WTC11 (cell line): ENCODE results near the gene ISL2. TPM values are rescaled to one million over a fixed set of nuclear protein-coding genes. Genes with fewer than 3 reads are reported as not detected.

ENCODE experiments used
- CBFB ChIP-seq: sonication (generic); formaldehyde crosslinking; IDR thresholded peaks from 2 replicates; pipeline ENCODE4 v1.8.1; 2022; ENCODE audit warnings: mild to moderate bottlenecking, low read depth, missing genetic modification reagents
- ELF4 ChIP-seq: sonication (generic); formaldehyde crosslinking; IDR thresholded peaks from 2 replicates; pipeline ENCODE4 v1.8.1; 2022; ENCODE audit warnings: low read depth, mild to moderate bottlenecking, moderate library complexity, missing genetic modification reagents
- EMX1 ChIP-seq: fragments of 250-450 bp; sonication (Bioruptor Pico); IDR thresholded peaks from 2 replicates; pipeline ENCODE4 v1.8.0; 2021; ENCODE audit warnings: mild to moderate bottlenecking
- ETV6 ChIP-seq: sonication (generic); formaldehyde crosslinking; IDR thresholded peaks from 2 replicates; pipeline ENCODE4 v1.8.1; 2022; ENCODE audit warnings: mild to moderate bottlenecking, missing genetic modification reagents
- FOXJ3 ChIP-seq: sonication (generic); formaldehyde crosslinking; IDR thresholded peaks from 2 replicates; pipeline ENCODE4 v1.9.0; 2021; ENCODE audit warnings: missing genetic modification reagents, mild to moderate bottlenecking, borderline replicate concordance
- FOXK1 ChIP-seq: sonication (generic); formaldehyde crosslinking; IDR thresholded peaks from 2 replicates; pipeline ENCODE4 v1.8.0; 2022; ENCODE audit warnings: mild to moderate bottlenecking, moderate library complexity, missing genetic modification reagents
- GABPB1 ChIP-seq: sonication (generic); formaldehyde crosslinking; IDR thresholded peaks from 2 replicates; pipeline ENCODE4 v1.8.1; 2023; ENCODE audit warnings: mild to moderate bottlenecking, missing genetic modification reagents
- HMGA2 ChIP-seq: fragments of 250-450 bp; sonication (Bioruptor Pico); IDR thresholded peaks from 2 replicates; pipeline ENCODE4 v1.4.0; 2021; ENCODE audit warnings: mild to moderate bottlenecking, moderate library complexity
- NFE2L1 ChIP-seq: sonication (generic); formaldehyde crosslinking; IDR thresholded peaks from 2 replicates; pipeline ENCODE4 v1.8.1; 2023; ENCODE audit warnings: missing genetic modification reagents
- NFYB ChIP-seq: sonication (generic); formaldehyde crosslinking; conservative IDR thresholded peaks from 2 replicates; pipeline ENCODE4 v1.8.0; 2022; ENCODE audit warnings: low read depth, missing genetic modification reagents
- NR1H2 ChIP-seq: sonication (generic); formaldehyde crosslinking; IDR thresholded peaks from 2 replicates; pipeline ENCODE4 v1.9.0; 2021; ENCODE audit warnings: mild to moderate bottlenecking, moderate library complexity, missing genetic modification reagents
- RELA ChIP-seq: sonication (generic); formaldehyde crosslinking; IDR thresholded peaks from 2 replicates; pipeline ENCODE4 v1.8.1; 2022; ENCODE audit warnings: missing genetic modification reagents, mild to moderate bottlenecking, borderline replicate concordance
- SOX15 ChIP-seq: fragments of 250-450 bp; sonication (Bioruptor Pico); IDR thresholded peaks from 2 replicates; pipeline ENCODE4 v1.9.0; 2021; ENCODE audit warnings: mild to moderate bottlenecking
- SP1 ChIP-seq: sonication (generic); formaldehyde crosslinking; conservative IDR thresholded peaks from 2 replicates; pipeline ENCODE4 v1.8.1; 2022; ENCODE audit warnings: missing genetic modification reagents
- ZNF138 ChIP-seq: sonication (generic); formaldehyde crosslinking; conservative IDR thresholded peaks from 2 replicates; pipeline ENCODE4 v1.8.1; 2022; ENCODE audit warnings: mild to moderate bottlenecking, moderate library complexity, missing genetic modification reagents
- ZNF232 ChIP-seq: sonication (generic); formaldehyde crosslinking; IDR thresholded peaks from 2 replicates; pipeline ENCODE4 v1.8.0; 2022; ENCODE audit warnings: mild to moderate bottlenecking, missing genetic modification reagents
- ZNF317 ChIP-seq: sonication (generic); formaldehyde crosslinking; IDR thresholded peaks from 2 replicates; pipeline ENCODE4 v1.8.1; 2023; ENCODE audit warnings: low read depth, mild to moderate bottlenecking, moderate library complexity, missing genetic modification reagents, borderline replicate concordance
- ZNF396 ChIP-seq: fragments of 250-450 bp; sonication (Bioruptor Pico); IDR thresholded peaks from 2 replicates; pipeline ENCODE4 v1.8.0; 2021; ENCODE audit warnings: mild to moderate bottlenecking, moderate library complexity, borderline replicate concordance
- ZNF423 ChIP-seq: fragments of 250-450 bp; sonication (Bioruptor Pico); IDR thresholded peaks from 2 replicates; pipeline ENCODE4 v2.1.2; 2022; ENCODE audit warnings: mild to moderate bottlenecking, moderate library complexity
- total RNA-seq: library from RNA; stranded (reverse); gene quantifications from 3 replicates; pipeline ENCODE4 v1.2.3, GENCODE V29; 2021
- TF ChIP-seq, protein P1 (sequence below): sonication (generic); formaldehyde crosslinking; IDR thresholded peaks from 2 replicates; pipeline ENCODE4 v1.8.0; 2022; ENCODE audit warnings: missing genetic modification reagents
- TF ChIP-seq, protein P2 (sequence below): sonication (generic); formaldehyde crosslinking; IDR thresholded peaks from 2 replicates; pipeline ENCODE4 v1.8.1; 2023; ENCODE audit warnings: mild to moderate bottlenecking, missing genetic modification reagents
- TF ChIP-seq, protein P3 (sequence below): sonication (generic); formaldehyde crosslinking; IDR thresholded peaks from 2 replicates; pipeline ENCODE4 v1.8.1; 2023; ENCODE audit warnings: mild to moderate bottlenecking, missing genetic modification reagents
- TF ChIP-seq, protein P4 (sequence below): fragments of 200-600 bp; IDR thresholded peaks from 2 replicates; pipeline ENCODE4 v1.8.0; 2022; ENCODE audit warnings: antibody characterized with exemption
- TF ChIP-seq, protein P5 (sequence below): sonication (generic); formaldehyde crosslinking; IDR thresholded peaks from 2 replicates; pipeline ENCODE4 v1.8.1; 2023; ENCODE audit warnings: mild to moderate bottlenecking, missing genetic modification reagents, borderline replicate concordance
- TF ChIP-seq, protein P6 (sequence below): sonication (generic); formaldehyde crosslinking; IDR thresholded peaks from 2 replicates; pipeline ENCODE4 v1.8.0; 2022; ENCODE audit warnings: mild to moderate bottlenecking, missing genetic modification reagents

Gene ISL2
- total RNA-seq, 1 experiment from 2014 or later: 0.24 TPM

DNA sequence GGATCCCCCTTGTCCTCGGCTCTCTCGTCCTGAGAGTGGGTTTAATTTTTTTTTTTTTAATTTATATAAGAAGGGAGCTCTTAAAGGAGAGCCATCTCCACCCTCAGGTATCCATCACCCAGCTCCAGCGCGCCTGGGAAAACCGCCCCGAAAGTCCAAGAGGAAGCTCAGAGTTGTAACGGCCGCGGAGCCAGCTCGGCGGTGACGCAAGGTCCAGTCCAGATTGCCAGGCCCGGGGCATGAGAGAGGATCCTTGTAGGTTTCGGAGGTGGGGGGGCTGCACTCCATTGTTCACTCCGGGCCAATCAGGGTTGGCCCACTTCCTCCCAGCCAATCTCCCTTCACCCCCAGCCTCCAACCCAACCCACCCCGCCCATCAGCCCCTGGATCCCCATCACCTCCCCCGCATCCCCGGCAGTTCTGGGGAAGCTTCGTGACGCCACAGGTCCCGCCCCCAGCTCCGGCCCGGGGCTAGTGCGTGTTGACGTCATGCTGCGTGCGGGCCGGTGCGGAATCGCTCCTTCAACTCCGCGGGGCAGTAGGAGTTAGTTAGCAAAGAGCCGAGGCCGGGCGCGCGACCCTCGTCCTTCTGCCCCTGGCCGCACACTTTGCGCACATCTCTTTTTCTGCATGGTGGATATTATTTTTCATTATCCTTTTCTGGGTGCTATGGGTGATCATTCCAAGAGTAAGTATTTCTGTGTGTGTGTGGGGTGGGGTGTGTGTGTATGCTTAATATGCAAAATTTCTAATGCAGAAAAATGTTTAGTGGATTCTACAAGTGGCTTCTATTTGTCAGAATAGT lies at the start of gene ISL2 (continued):
- TF ChIP-seq, protein P1, sequence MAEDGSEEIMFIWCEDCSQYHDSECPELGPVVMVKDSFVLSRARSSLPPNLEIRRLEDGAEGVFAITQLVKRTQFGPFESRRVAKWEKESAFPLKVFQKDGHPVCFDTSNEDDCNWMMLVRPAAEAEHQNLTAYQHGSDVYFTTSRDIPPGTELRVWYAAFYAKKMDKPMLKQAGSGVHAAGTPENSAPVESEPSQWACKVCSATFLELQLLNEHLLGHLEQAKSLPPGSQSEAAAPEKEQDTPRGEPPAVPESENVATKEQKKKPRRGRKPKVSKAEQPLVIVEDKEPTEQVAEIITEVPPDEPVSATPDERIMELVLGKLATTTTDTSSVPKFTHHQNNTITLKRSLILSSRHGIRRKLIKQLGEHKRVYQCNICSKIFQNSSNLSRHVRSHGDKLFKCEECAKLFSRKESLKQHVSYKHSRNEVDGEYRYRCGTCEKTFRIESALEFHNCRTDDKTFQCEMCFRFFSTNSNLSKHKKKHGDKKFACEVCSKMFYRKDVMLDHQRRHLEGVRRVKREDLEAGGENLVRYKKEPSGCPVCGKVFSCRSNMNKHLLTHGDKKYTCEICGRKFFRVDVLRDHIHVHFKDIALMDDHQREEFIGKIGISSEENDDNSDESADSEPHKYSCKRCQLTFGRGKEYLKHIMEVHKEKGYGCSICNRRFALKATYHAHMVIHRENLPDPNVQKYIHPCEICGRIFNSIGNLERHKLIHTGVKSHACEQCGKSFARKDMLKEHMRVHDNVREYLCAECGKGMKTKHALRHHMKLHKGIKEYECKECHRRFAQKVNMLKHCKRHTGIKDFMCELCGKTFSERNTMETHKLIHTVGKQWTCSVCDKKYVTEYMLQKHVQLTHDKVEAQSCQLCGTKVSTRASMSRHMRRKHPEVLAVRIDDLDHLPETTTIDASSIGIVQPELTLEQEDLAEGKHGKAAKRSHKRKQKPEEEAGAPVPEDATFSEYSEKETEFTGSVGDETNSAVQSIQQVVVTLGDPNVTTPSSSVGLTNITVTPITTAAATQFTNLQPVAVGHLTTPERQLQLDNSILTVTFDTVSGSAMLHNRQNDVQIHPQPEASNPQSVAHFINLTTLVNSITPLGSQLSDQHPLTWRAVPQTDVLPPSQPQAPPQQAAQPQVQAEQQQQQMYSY (CRISPR knock-in tag): no peak
- TF ChIP-seq GABPB1: peak; percentile 99
- TF ChIP-seq RELA (CRISPR knock-in tag): no peak
- TF ChIP-seq, protein P2, sequence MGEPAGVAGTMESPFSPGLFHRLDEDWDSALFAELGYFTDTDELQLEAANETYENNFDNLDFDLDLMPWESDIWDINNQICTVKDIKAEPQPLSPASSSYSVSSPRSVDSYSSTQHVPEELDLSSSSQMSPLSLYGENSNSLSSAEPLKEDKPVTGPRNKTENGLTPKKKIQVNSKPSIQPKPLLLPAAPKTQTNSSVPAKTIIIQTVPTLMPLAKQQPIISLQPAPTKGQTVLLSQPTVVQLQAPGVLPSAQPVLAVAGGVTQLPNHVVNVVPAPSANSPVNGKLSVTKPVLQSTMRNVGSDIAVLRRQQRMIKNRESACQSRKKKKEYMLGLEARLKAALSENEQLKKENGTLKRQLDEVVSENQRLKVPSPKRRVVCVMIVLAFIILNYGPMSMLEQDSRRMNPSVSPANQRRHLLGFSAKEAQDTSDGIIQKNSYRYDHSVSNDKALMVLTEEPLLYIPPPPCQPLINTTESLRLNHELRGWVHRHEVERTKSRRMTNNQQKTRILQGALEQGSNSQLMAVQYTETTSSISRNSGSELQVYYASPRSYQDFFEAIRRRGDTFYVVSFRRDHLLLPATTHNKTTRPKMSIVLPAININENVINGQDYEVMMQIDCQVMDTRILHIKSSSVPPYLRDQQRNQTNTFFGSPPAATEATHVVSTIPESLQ (CRISPR knock-in tag): no peak
- TF ChIP-seq ZNF232 (CRISPR knock-in tag): peak; percentile 59; the same call in 1 of the 2 replicates
- TF ChIP-seq EMX1 (CRISPR knock-in tag): no peak
- TF ChIP-seq, protein P3, sequence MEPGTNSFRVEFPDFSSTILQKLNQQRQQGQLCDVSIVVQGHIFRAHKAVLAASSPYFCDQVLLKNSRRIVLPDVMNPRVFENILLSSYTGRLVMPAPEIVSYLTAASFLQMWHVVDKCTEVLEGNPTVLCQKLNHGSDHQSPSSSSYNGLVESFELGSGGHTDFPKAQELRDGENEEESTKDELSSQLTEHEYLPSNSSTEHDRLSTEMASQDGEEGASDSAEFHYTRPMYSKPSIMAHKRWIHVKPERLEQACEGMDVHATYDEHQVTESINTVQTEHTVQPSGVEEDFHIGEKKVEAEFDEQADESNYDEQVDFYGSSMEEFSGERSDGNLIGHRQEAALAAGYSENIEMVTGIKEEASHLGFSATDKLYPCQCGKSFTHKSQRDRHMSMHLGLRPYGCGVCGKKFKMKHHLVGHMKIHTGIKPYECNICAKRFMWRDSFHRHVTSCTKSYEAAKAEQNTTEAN (CRISPR knock-in tag): no peak
- no peak for TF ChIP-seq NFE2L1 (CRISPR knock-in tag)
- TF ChIP-seq ZNF423: no peak
- peak; percentile 55; the same call in 1 of the 2 replicates for TF ChIP-seq NFYB
- TF ChIP-seq ETV6: no peak
- no peak for TF ChIP-seq NR1H2 (CRISPR knock-in tag)
- TF ChIP-seq ELF4 (CRISPR knock-in tag): no peak
- TF ChIP-seq ZNF396 (CRISPR knock-in tag): no peak
- TF ChIP-seq HMGA2 (CRISPR knock-in tag): no peak
- TF ChIP-seq CBFB (CRISPR knock-in tag): no peak
- no peak for TF ChIP-seq SOX15 (CRISPR knock-in tag)
- TF ChIP-seq ZNF317 (CRISPR knock-in tag): no peak
- peak; percentile 67 for TF ChIP-seq SP1
- TF ChIP-seq FOXJ3: no peak
- TF ChIP-seq, protein P4, sequence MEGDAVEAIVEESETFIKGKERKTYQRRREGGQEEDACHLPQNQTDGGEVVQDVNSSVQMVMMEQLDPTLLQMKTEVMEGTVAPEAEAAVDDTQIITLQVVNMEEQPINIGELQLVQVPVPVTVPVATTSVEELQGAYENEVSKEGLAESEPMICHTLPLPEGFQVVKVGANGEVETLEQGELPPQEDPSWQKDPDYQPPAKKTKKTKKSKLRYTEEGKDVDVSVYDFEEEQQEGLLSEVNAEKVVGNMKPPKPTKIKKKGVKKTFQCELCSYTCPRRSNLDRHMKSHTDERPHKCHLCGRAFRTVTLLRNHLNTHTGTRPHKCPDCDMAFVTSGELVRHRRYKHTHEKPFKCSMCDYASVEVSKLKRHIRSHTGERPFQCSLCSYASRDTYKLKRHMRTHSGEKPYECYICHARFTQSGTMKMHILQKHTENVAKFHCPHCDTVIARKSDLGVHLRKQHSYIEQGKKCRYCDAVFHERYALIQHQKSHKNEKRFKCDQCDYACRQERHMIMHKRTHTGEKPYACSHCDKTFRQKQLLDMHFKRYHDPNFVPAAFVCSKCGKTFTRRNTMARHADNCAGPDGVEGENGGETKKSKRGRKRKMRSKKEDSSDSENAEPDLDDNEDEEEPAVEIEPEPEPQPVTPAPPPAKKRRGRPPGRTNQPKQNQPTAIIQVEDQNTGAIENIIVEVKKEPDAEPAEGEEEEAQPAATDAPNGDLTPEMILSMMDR: no peak
- no peak; the same call in 1 of the 2 replicates for TF ChIP-seq FOXK1 (CRISPR knock-in tag)
- TF ChIP-seq, protein P5, sequence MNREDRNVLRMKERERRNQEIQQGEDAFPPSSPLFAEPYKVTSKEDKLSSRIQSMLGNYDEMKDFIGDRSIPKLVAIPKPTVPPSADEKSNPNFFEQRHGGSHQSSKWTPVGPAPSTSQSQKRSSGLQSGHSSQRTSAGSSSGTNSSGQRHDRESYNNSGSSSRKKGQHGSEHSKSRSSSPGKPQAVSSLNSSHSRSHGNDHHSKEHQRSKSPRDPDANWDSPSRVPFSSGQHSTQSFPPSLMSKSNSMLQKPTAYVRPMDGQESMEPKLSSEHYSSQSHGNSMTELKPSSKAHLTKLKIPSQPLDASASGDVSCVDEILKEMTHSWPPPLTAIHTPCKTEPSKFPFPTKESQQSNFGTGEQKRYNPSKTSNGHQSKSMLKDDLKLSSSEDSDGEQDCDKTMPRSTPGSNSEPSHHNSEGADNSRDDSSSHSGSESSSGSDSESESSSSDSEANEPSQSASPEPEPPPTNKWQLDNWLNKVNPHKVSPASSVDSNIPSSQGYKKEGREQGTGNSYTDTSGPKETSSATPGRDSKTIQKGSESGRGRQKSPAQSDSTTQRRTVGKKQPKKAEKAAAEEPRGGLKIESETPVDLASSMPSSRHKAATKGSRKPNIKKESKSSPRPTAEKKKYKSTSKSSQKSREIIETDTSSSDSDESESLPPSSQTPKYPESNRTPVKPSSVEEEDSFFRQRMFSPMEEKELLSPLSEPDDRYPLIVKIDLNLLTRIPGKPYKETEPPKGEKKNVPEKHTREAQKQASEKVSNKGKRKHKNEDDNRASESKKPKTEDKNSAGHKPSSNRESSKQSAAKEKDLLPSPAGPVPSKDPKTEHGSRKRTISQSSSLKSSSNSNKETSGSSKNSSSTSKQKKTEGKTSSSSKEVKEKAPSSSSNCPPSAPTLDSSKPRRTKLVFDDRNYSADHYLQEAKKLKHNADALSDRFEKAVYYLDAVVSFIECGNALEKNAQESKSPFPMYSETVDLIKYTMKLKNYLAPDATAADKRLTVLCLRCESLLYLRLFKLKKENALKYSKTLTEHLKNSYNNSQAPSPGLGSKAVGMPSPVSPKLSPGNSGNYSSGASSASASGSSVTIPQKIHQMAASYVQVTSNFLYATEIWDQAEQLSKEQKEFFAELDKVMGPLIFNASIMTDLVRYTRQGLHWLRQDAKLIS (CRISPR knock-in tag): no peak
- no peak for TF ChIP-seq ZNF138 (CRISPR knock-in tag)
- TF ChIP-seq, protein P6, sequence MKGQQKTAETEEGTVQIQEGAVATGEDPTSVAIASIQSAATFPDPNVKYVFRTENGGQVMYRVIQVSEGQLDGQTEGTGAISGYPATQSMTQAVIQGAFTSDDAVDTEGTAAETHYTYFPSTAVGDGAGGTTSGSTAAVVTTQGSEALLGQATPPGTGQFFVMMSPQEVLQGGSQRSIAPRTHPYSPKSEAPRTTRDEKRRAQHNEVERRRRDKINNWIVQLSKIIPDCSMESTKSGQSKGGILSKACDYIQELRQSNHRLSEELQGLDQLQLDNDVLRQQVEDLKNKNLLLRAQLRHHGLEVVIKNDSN: no peak
- TF ChIP-seq, all 79 proteins: peak for 10
